HCT116 (cell line): Measurements from ENCODE around the gene SYT7.

ENCODE experiments used
- CEBPB ChIP-seq: IDR thresholded peaks from 2 replicates; pipeline ENCODE4 v1.6.1; 2012; ENCODE audit warnings: low read depth
- EZH2phosphoT487 ChIP-seq: fragments of 200-600 bp; IDR thresholded peaks from 2 replicates; pipeline ENCODE4 v1.6.1; 2018; ENCODE audit warnings: antibody characterized with exemption, borderline replicate concordance
- POLR2A ChIP-seq: IDR thresholded peaks from 2 replicates; pipeline ENCODE4 v1.7.0; 2011; ENCODE audit warnings: borderline replicate concordance; ENCODE audit not compliant: insufficient read depth, insufficient read length; ENCODE audit errors: extremely low read depth
- POLR2AphosphoS5 ChIP-seq: IDR thresholded peaks from 2 replicates; pipeline ENCODE4 v1.6.1; 2011; ENCODE audit warnings: mild to moderate bottlenecking, low read depth, low read length, moderate library complexity
- RAD21 ChIP-seq: IDR thresholded peaks from 2 replicates; pipeline ENCODE4 v1.6.1; 2012; ENCODE audit warnings: low read depth, mild to moderate bottlenecking
- ZNF274 ChIP-seq: fragments of 200-500 bp; sonication (Bioruptor generic); IDR thresholded peaks from 2 replicates; pipeline ENCODE4 v1.6.1; 2014; ENCODE audit warnings: mild to moderate bottlenecking, low read depth, low read length, inconsistent platforms

GRCh38 chr11:61619471-61620226 is 38.8 kb upstream of the SYT7 start:
- no peak for TF ChIP-seq EZH2phosphoT487
- no peak for TF ChIP-seq ZNF274
- no peak for TF ChIP-seq CEBPB
- TF ChIP-seq RAD21 = no peak
- TF ChIP-seq POLR2A = no peak
- no peak for TF ChIP-seq POLR2AphosphoS5
